BJ (cell line): ENCODE data around the gene TMEM154. TPM values are rescaled to one million over a fixed set of nuclear protein-coding genes. Genes with fewer than 3 reads are reported as not detected.

Experiments
- CTCF ChIA-PET: fragments of 350-600 bp; formaldehyde crosslinking; extraction: SDS; loops from one replicate; lab custom pipeline; 2021; ENCODE audit warnings: antibody characterized with exemption, inconsistent platforms; lab: Yijun Ruan, JAX
- POLR2A ChIA-PET: fragments of 300-600 bp; sonication (Branson Sonifier 250); formaldehyde crosslinking; extraction: SDS; loops from one replicate; lab custom pipeline; 2021; ENCODE audit warnings: antibody characterized with exemption; lab: Charles Lee
- DNase-seq: peaks from one replicate; pipeline ENCODE4 v3.0.0-alpha.2; 2011; ENCODE audit warnings: low read depth
- H3K27me3 ChIP-seq: 2 replicates; pipeline ENCODE4 v1.6.0; 2011; ENCODE audit warnings: low read length; ENCODE audit not compliant: control insufficient read depth, insufficient read depth
- H3K36me3 ChIP-seq: 2 replicates; pipeline ENCODE4 v1.5.1; 2011; ENCODE audit warnings: low read length; ENCODE audit not compliant: control insufficient read depth, insufficient read depth
- H3K4me3 ChIP-seq: 2 replicates; pipeline ENCODE4 v1.5.1; 2011; ENCODE audit warnings: low read depth, mild to moderate bottlenecking, control low read depth, low read length
- polyA plus RNA-seq: library from polyadenylated mRNA; depleted of rRNA; stranded (reverse); fragments of >200 nt; gene quantifications from 2 replicates; pipeline ENCODE4 v1.2.3, GENCODE V29; 2011
- TF ChIP-seq, protein P1 (sequence below): IDR thresholded peaks from 2 replicates; pipeline ENCODE4 v1.5.1; 2011; ENCODE audit warnings: low read depth, mild to moderate bottlenecking, control low read depth, inconsistent platforms, low read length, moderate library complexity; ENCODE audit not compliant: insufficient read depth

The TMEM154 gene
- polyA plus RNA-seq, 1 experiment: 1.1 TPM

DNA sequence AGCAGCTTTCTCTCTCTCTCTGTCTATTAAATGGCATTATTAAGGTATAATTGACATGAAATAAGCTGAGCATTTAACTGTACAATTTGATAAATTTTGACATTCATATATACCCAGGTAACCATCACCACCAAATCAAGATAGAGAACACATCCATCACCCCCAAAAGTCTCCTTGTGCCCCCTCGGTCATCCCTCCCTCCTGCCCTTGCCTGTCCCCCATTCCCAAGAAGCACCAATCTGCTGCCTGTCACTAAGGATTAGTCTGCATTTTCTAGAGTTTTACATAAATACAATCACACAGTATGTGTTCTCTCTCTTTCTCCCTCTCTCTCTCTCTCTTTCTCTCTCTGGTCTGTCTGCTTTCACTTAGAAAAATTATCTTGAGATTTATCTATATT is 25.0 kb upstream of the TMEM154 start:
- Histone ChIP-seq H3K4me3 (no peak overlapping the region), H3K36me3 (no peaks in the 10 kb centered on the region), H3K27me3 (peaks cover 15% of the 10 kb centered on the region)
- ChIA-PET POLR2A (no interaction called here), CTCF (no interaction called here)
- no peak for DNase-seq
- TF ChIP-seq, protein P1, sequence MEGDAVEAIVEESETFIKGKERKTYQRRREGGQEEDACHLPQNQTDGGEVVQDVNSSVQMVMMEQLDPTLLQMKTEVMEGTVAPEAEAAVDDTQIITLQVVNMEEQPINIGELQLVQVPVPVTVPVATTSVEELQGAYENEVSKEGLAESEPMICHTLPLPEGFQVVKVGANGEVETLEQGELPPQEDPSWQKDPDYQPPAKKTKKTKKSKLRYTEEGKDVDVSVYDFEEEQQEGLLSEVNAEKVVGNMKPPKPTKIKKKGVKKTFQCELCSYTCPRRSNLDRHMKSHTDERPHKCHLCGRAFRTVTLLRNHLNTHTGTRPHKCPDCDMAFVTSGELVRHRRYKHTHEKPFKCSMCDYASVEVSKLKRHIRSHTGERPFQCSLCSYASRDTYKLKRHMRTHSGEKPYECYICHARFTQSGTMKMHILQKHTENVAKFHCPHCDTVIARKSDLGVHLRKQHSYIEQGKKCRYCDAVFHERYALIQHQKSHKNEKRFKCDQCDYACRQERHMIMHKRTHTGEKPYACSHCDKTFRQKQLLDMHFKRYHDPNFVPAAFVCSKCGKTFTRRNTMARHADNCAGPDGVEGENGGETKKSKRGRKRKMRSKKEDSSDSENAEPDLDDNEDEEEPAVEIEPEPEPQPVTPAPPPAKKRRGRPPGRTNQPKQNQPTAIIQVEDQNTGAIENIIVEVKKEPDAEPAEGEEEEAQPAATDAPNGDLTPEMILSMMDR: no peak

DNA sequence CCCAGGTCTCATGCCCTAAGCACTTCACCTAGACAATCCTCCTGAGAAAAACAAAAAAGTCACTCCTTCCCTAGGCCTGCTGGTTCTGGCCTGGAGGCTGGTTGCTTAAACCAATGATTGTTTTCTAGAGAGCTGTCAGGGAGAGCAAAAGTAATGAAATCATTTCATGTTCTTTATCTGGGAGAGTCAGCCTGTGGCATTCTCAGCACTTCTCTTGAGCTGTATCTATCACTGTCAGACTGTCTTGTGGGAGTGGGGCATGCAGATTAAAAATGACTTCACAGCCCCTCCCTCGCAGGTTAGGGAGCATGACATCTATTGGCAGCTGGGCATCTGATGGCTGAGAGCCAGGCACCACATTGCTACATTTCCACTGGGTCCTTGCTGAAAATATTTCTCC is 20.4 kb upstream of the TMEM154 start:
- POLR2A ChIA-PET: no interaction called here
- TF ChIP-seq, protein P1: no peak
- H3K4me3 ChIP-seq: no peak overlapping the region
- no peaks in the 10 kb centered on the region for H3K36me3 ChIP-seq
- H3K27me3 ChIP-seq: peaks cover 18% of the 10 kb centered on the region
- DNase-seq: no peak
- CTCF ChIA-PET: no interaction called here

DNA sequence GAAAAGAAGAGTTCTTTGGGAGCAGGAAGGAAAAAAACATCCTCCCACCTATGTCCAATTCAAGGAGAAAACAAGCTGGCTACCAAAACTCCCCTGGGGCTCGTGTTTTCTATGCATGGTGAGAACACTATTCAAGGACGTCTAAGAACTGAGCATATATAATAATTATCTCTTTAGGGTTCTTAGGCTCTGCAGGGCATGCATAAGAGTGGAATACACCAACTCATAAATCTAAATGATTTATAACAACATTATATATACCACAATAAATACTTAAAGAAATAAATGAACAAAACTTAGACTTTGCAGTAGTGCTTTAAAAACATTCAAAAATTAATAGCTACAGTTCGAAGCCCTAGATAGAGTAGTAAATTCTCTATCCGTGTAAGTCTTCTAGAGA is 19.5 kb upstream of the TMEM154 start:
- ChIA-PET POLR2A (no interaction called here), CTCF (no interaction called here)
- TF ChIP-seq, protein P1: no peak
- Histone ChIP-seq H3K27me3 (peaks cover 18% of the 10 kb centered on the region), H3K4me3 (no peak overlapping the region), H3K36me3 (no peaks in the 10 kb centered on the region)
- DNase-seq: no peak

DNA sequence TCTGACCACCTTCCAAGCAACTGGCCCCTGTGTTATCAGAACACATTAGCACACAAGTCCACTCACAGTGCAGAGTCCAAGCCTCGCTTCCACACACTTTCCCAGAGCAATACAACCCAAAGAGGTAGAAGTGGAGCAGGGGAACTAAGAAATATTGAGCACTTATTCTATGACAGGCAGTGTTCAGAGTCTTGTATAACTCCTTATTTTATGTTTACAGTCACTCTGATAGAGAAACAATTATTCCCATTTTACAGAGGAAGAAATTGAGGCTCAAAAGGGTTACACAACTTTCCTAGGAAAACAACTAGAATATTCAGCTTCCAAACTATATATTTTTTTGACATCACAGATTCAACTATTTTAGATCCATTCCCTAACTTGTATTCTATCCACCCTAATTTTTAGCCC is 18.3 kb upstream of the TMEM154 start:
- ChIA-PET POLR2A (no interaction called here), CTCF (interaction anchor here (0.8 kb wide), 1 partner anchor 19 kb away, joined by 3 read pairs; the partner anchor contains the start of gene TMEM154)
- TF ChIP-seq, protein P1: no peak

DNA sequence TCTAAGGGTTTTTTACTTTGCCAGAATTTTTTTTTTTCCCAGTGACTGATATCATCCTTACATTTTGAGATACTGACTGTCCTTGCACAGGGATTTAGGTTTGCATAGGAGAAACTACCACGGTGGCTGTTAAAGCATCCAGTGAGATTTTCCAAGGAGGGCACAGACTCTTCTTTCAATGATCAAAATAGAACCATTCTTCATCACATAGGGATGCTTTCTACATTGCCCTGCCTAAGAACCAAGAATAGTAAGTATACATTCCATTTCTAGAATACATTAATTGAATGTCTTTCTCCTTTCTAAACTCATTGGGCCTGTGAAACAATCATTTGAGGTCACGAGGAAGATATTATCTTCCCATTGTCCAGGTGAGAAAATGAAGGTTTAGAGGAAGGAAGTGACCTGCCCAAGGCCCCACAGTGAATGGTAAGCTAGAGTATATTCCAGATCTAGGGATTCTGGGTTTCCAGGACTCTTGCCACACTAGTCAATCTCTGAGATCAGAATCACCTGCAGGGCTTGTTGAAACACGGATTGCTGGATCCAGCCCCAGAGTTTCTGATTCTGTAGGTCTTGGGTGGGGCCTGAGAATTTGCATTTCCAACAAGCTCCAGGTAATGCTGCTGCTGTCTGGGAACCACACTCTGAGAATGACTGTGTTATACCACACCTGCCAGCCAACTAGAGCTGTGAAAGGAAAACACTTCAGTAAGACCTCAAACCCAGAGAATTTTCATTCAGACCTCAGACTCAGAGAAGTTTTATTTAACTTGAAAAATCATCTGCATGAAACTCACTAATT is 17.7 kb upstream of the TMEM154 start:
- peaks cover 12% of the 10 kb centered on the region for H3K27me3 ChIP-seq
- H3K4me3 ChIP-seq: no peak overlapping the region
- CTCF ChIA-PET: interaction anchor here (0.8 kb wide), 1 partner anchor 18 kb away, joined by 3 read pairs; the partner anchor contains the start of gene TMEM154
- DNase-seq: no peak
- H3K36me3 ChIP-seq: no peaks in the 10 kb centered on the region
- POLR2A ChIA-PET: no interaction called here
- TF ChIP-seq, protein P1: no peak

More for the DNA sequence above, 18.3 kb upstream of the TMEM154 start:
- Histone ChIP-seq H3K36me3 (no peaks in the 10 kb centered on the region), H3K27me3 (peaks cover 12% of the 10 kb centered on the region), H3K4me3 (no peak overlapping the region)
- DNase-seq: no peak
